Activated CD4-positive, alpha-beta T cell treated with anti-CD3 and anti-CD28 coated beads for 48 hours (primary cell): ENCODE measurements around the gene PLCL2.

ENCODE experiments used
- DNase-seq: peaks from one replicate; pipeline ENCODE4 v3.0.0-alpha.2; 2020

PLCL2 gene

DNA sequence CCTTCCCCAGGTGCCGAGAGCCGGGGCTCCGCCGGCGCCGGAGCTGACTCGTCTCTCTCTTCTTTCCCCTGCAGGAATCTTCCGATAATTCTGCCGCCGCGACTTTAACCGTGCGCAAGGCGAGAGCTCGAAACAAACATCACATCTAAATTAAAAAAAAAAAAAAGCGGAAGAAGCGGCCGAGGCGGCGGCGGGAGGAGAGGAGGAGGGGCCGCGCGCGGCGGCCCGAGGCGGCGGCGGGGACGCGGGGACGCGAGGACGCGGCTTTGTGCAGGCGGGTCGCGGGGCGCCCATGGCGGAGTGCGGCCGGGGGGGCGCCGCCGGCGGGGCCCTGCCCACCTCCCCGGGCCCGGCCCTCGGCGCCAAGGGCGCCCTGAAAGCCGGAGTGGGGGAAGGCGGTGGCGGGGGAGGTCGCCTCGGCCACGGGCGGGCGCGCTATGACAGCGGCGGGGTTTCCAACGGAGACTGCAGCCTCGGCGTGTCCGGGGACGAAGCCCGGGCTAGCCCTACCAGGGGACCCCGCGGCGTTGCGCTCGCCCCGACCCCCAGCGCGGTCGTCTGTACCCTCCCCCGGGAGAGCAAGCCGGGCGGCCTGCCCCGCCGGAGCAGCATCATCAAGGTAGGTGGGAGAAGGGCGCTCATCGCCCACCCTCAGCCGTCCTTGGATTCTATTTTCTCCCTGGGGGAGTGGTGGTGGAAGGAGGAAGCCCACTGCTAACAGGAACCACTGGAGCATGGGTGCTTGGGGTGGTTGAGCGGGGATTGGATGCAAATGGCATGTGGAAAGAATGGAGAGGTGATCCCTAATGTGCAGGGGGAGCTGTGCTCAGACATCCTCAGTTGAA, at the start of gene PLCL2:
Gene PLCL2, plus strand, starts transcription at position 208 of the 845 bp plus-strand sequence. Its CDS starts 85 bp downstream, at position 293.
- peak; percentile 74 for DNase-seq

DNA sequence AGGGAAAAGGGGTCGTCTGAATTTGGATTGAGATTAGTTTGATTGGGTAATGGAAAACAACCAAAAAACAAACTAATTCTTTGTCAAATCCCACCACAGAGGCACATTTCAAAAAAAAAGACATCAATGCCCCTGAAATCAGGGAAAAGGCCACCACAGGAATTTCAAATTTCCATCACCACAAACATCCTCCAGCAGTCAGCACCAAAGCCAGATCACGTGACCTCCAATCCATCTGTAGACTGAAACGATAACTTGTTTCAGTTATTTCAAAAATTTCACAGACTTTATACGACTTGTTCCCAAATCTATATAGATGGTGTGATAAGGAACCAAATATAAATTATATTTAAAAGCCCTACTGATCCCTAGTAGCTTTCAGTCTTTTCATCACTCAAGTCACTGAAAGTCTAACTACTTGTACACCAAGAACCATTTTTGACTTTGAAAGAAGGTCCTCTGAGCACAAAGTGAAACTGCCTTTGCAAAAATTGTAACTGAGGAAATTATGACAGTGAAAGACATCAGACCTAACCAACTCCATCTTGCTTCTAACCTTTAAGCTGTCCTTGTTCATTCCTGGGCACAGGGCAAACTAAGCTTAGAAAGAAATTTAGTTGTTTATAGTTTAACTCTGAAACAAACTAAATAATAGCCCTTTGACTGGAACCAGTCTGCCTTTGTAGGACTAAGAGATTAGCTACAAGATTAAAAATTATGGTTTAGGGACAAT, 48.1 kb upstream of the PLCL2 start:
- no peak for DNase-seq

DNA sequence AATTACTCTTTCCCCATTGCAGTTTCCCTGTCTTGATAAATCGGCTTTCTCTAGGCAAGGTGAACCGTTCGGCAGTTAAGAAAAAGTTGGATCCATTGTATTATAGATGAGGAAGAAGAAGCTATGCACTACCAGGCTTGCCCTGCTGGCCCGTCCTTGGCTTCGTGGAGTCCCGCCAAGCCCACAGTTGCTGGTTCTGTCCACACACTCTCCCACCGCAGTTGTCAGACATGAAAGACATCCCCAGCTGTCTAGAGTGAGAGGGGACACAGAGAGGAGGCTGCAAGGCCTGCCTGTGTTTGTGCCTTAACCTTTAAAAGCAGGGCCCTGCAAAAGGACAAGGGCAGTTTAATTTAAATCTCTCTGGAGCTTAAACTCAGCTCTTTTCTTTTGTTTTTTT, 47.2 kb upstream of the PLCL2 start:
- no peak for DNase-seq

DNA sequence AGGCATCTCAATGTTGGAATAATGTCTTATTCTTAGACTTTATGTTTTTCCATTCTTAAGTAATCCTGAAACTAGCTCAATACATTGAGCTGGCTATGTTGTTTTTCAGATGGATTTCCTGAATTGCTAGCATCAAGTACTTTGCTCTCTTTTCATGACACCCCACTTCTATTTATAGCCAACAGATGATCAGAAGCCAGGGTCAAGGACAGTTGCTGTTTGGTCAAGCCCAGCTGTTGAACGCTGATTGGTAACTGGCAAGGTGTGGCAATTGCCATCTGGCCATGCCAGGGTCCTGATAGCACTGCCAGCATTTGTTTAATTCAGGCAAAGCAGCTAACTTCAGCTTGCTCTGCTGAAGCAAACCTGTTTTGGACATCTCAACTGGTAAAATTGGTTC, 46.2 kb upstream of the PLCL2 start:
- no peak for DNase-seq

DNA sequence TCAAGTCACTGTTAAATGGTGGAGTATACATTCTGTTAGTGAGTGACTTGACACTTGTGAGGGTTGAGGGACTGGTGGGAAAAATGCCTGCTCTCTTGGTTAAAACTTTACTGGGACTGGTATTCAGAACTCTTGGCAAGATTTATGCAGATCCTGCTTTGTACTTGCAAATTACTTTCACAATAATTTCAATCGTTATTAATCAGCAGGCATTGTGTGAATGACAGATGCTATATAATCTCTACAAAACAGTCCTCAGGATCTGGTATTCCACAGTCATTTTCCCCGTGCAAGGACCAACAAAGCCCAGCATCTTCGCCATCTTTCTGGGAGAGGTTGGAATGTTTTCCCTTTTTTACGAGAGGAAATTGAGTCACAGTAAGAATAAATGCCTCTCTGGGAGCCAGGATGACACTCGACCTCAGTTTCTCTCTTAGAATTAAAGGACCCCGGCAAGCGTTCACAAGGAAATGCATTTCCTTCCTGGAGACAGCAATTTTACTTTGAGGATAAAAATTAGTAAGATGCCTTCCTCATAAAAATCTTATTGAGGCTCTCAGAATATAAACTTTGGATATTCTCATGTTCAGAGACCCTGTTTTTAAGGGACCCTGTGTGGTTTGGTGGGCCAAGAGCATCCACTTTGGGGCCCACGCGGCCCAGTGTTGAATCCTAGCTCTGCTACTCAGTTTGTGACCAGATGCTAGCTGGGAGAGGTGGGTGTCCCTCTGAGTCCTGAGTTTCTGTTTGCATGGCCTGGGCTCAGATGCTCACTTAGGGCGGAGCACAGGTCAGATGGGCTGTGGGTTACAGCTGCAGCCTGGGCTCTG, 45.3 kb upstream of the PLCL2 start:
- no peak for DNase-seq

DNA sequence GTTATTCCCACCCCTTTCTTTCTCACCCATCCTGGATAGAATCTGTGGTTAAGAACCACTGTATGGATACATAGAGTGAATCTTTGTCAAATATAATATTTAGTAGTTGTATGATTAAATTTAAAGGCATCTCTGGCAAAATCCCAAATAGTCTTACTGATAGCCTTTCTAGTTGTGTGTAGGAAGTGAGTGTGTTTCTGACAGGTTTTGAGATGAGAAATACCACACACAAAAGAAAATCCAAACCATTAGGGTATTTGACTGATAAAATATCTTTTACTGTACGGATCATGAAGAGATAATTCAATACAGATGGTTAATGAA, 44.7 kb upstream of the PLCL2 start:
- no peak for DNase-seq

DNA sequence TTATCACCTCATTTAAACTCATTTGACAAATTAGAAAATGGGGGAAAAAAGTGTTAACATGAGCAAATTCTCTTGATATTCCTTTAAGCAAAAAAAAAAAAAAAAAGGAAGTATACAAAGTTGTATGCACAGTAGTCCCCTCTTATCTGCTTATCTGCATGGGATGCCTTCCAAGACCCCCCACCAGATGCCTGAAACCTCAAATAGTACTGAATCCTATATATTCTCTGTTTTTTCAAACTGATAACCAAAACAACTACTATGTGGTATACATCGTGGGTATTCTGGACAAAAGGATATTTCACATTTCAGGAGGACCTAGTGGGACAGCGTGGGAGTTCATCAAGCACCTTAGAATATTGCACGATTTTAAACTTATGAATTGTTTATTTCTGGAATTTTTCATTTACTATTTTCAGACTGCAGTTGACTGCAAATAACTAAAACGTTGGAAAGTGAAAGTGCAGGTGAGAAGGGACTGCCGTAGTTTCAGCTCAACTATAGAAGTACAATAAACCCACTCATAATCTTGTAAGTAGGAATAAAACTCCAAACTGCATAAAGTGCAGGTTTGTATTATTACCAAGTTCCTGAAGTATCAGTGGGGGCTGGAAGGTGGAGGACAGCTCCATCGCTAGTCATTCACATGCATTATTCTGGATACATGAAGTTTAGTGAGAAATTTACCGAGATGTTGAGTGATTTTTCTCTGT, 43.6 kb upstream of the PLCL2 start:
- DNase-seq: no peak

DNA sequence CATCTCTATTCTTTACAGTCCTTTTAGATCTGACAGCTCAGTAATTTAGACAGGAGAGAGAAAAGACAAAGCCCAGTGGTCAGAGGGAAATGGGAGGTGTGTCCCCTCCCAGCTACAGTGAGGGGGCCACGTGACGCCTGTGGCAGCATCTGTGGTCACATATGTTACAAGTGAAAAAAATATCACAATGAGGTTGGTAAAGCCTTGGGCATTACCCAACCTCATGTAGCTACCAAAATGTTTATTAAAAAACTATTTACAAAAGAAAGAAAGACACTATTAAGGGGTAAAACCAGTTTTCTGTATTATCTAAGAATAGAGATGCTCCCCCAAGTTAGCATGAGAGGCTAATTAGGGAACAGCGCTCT, 42.9 kb upstream of the PLCL2 start:
- peak; percentile 46 for DNase-seq

DNA sequence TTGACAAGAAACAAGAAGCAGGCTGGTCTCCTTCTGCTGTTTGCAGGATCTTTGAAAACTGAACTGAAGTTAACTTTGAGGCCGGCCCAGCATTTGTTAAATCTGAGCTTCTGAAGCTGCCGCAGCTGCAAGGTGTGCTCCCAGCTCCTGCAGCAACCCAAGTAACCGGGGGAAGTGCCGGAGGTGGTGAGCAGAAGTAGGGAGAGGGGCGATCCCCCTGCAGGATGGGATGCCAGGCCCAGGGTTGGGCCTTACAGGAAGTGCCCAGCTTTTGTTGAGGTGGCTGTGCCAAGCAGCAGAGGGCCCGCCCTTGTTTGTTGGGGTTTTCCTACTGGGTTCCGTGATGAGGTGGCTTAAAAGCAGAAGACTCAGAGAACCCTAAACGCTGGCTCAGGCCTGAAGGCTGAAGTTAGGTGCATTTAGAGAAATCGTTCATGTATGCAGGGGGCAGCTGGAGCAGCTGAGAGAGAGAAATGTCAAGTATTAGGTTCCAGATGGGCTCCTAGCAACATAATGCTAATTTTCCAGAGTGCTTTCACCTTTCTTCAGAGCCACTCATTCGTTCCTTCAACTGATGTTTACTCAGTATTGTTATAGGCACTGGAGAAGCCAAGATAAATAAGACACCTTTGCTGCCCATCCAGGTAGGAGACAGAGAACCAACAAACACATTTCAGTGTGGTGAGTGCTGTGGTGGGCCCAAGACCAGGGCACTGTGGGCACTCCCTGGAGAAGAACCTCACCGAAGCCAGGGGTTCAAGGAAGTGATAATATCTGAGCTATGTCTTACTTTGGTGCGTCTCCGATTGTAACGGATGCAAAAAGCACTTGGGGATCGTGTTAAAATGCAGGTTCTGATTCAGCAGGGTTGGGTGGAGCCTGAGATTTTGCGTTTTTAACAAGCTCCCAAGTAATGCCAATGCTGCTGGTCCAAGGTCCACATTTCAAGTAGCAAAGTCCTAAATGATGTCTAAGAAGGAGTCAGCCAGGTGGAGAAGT, 42.2 kb upstream of the PLCL2 start:
- DNase-seq: peak; percentile 76

DNA sequence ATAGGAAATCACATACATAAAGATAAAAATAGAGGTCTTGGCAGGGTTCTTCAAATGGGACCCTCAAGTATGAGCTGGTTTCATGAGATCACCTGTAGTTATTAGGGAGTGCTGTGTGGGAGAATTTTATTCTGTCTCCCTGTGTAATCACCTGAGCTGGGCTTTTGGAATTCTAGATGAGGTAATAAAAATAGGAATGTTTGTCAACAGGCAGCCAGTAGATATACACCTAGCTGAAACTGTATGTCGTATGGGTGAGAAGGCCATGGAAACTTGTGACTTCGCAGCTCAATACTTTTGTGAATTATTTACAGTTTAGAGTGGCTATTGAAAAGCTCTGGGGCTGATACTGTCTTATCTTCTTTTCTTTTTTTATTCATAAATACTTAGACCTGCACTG, 40.5 kb upstream of the PLCL2 start:
- no peak for DNase-seq

DNA sequence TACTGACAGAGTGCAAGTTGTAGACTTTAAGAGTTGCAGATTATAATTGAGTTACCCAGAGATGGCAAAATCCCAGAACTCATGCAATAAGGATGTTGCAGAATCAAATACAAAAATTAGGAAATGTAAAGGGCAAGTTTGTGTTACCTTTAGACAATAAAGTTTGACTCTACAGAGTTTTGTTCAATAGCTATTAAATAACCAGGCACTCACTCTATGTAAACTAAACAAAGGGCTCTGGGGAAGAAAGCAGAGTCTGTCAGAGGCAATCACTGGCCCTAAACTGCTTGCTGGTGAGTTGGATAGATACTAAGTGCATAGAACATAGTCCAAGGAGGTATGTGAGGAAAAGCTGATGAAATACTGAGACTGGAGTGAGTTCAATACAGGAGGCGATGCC, 40.0 kb upstream of the PLCL2 start:
- no peak for DNase-seq

DNA sequence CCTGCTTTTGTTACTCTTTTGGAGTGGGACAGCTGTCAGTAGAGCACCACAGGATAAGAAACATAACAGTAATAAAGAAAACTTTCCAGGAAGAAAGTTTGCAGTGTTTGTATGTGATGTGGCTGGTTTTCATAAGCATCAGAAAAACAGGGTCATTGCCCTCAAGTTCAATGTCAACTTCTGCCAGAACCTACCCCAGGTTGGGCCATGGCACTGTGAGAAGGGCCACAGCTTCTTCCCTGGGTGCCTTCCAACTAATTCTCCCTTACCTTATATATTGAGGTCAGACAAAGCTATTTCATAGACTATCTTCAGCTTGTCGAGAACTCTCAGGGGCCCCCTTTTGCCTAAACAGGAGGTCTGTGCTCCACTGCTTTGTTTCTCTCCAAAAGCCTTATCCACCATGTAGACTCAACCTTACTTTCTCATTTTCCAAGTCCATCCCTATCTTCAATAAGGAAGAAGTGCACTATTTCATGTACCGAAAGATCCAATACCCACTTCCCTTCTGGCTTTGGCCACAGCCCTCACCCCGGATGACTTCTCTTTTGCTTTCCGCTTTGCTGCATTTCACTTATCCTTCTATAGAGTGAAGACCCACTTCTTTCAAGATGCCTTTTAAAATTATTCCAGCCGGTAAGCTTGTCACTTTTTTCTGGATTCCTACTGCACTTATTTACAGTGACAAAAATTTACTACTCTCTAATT, 38.2 kb upstream of the PLCL2 start:
- DNase-seq: no peak

DNA sequence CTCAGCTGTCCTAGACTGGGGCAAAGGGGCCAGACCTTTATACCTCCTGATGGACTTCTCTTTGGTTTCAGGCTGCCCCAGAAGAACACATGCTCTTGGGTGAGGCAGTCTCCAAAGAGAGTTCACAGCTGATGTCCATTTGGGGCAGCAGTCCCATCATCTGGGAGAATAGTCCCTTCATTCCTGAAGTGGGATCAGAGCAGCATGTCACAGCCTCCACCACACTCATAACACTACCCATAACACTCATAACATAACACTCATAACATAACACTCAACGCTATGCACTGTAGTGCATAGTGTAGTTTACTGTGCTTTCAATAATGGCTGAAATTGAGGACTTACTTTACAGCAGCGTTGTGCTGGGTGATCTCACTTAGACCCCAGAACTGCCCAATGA, 36.7 kb upstream of the PLCL2 start:
- no peak for DNase-seq

DNA sequence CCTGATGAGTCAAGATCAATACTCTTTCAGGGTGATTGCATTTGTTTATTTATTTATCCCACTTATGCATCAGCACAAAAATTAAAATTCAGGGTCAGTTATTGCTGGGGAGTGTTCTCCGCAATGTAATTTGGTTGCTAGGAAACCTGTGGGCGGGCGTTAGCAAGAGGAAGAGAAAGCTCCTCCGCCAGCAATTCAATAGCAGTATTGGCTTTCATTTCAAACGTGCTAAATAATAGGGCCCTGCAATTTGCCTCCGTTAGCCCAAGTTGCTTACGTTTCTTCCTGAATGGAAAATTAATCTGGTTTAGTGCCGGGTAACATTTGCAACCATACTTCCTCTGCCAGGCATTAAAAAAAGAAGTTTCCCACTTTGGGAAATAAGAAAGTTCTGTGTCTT, 35.5 kb upstream of the PLCL2 start:
- peak; percentile 74 for DNase-seq

DNA sequence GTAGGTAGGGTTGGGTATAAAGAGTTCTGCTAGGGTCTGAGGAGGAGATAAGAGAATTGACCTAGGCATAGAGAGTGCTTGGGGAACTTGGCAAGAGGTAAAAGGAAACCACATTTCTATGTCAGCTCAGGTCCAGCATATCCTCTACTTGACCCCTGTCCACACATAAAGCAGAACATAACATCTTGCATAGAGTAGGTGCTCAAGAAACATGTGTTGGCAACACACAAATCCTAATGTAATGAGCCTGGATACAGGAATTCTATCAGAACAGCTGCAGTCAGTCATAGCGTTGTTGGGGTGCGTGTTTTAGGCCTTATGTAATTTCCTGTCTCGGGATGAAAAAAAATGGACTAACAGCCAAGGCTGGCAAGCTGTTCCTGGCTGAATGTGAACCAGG, 35.0 kb upstream of the PLCL2 start:
- DNase-seq: no peak

DNA sequence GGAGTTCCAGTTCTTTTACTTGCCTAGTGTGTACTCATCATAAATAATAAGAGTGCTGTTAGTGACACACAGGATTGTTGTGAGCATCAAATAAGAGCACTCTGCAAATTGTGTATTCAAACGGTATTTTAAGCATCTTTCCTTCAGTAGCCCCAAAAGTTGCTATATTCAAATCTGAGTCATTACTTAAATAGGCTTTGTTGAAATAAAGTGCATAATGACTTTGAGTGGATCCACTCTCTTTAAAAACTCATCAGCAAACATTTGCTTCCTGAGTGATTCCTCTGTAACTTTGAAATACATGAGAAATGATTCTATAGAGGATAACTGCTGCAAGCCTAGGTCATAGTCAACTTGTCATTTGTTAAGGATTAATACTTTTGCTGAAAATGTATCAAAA, 29.3 kb upstream of the PLCL2 start:
- no peak for DNase-seq

DNA sequence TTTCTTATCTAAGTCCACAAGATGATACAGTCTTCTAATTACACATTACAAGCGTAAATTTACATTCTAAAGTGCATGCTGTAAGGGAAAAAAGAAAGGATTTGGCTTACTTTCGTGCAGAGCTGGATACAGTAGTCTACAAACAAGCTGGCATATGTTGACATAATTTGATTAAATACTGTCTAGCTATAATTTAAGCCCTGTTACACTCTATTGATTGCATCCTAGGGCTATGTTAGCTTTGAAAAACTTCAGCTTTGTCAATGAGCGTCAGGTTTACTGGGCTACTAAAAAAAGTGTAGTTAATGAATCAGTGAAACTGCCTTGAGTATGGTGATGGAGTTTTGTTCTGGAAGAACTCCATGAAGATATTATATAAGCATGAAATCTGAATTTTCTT, 24.5 kb upstream of the PLCL2 start:
- DNase-seq: no peak

DNA sequence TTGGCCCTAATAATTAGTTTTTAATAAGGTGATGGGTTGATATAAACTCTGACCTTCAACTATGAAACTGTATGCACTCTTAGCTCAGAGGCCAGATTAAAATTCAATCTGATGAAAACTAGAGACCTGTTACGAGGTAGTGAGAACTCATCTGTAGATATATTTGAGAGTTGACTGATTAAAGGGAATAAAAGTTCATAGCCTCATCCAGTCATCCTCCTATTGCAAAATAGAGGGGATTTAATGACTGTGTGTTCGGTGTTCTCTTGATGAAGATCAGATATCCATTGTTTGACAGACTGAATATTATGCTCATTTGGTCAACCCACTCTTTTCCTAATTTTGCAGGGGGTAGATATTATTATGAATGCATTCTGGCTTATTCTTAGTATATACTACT, 23.3 kb upstream of the PLCL2 start:
- DNase-seq: no peak

DNA sequence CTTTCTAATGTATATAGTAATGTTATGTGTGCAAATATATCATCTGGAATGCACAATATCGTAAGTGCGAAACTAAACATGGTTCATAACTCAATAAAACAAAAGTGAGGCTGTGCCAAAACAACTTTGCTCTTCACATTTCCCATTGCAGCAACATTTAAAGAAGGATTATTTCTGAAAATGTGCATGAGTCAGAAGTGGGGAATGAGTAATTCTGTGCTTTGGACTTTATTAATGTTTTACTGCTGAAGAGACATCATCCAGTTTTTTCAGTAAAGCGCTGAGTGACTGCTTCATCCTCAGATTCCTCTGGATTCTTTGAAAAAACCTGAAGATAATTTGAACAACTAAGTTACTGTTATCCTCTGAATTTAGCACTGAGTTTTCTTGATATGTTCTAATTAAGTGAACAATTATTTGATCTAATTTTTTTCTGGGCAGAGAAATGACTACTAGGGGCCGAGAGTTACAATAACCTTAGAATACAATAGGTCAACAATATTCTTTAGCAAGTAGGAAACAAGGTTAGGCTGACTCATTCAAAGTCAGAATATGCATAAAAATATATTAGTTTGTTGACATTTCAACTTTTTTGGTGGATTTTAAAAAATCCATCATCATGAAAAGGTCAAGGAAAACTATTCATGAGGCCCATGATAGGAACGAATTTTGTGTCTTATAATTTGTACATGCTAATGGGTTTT, 20.0 kb upstream of the PLCL2 start:
- no peak for DNase-seq

DNA sequence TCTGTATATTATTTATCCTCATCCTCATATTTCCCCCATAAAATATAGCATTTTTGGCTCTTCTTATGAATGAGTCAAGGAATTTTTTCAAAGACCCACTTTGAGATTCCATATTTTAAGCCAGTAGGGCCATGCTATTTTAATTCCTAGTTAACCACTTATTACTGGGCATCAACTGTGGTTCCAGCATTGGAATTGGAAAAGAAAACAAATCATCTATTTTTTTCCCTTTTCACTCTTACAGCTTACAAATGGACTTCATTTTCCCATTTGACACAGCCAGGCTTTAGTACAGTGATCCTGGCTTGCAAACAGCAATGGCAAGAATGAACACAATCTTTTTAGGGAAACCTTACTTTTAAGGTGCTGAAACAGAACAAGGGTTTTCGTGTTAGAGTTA, 19.4 kb upstream of the PLCL2 start:
- DNase-seq: no peak

DNA sequence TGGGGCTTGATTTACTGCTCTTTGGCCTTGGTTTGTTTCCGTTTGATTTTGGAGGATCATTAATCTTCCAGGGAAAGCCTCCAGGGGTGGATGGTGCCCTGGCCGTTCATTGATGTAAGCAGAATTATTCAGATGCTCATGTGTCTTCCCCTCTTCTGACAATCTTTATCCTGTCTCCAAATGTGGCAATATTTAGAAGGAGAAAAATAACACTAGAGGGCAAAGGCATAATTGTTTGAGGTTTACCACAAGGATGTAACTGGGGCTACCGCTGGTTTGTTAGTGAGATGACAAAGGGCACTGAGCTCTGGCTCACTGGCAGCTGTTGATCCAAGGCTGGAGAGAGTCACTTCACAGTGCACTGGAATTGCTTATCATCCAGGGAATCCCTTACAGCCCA, 18.2 kb upstream of the PLCL2 start:
- no peak for DNase-seq
